ENCODE data around the gene HSD17B8. TPM values are rescaled to one million over a fixed set of nuclear protein-coding genes. Genes with fewer than 3 reads are reported as not detected.

HSD17B8 gene
- total RNA-seq, 1 donor from 2014 or later, result 3.5 TPM

DNA sequence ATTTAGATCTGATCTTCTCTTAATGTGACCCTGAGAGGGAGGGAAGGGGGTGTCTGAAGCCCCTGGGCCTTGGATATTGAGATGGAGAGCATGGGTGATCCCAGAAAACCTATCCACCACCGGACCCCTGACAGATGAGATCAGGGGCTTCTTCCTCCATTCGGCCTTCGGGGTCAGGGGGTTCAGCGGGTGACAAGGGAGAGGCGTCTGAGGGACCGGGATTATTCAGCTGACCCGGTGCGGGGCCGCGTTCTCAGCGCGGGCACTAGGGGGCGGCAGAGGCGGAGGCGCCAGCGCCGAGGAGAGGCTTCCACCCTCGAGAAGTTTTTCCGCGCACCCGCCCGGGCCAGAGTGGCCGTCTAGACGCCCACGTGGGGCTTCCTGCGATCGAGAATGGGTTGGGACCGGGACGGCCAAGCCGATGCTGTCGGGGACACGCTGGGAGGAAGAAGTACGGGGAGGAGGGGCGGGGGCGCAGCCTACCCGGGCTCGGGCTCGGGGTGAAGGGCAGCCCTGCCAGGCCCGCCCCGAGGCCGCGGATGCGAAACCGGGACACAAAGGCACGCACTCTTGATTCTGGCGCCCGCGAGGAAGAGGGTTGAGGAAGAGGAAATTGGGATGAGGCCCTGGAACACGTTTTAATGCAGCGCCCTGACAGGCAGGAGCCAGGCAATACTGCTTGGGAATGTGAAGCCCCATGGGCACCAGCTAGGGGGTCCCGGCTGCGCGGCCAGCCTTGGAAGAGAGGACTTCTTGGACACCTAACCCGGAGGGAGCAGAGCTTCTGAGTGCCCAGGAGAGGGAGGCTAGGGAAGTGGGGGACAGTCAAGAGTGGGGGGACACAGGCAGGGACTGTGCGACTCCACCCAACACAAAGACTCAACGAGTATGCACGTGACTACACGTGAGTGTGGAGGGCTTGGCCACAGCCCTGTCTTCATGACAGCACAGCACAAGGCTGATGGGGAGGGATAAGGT lies 42.8 kb upstream of the HSD17B8 start:
- H3K27me3 Mint-ChIP-seq (ENCODE audit: unreplicated experiment), result peaks cover 3% of the 10 kb centered on the region
- no peaks in the 10 kb centered on the region for H3K36me3 Mint-ChIP-seq (ENCODE audit: unreplicated experiment)
- H3K27ac Mint-ChIP-seq (ENCODE audit: unreplicated experiment), result peak overlapping the region; percentile 69
- peak overlapping the region; percentile 82 for H3K4me3 Mint-ChIP-seq (ENCODE audit: unreplicated experiment)
- H3K4me1 Mint-ChIP-seq (ENCODE audit: unreplicated experiment), result peaks cover 14% of the 10 kb centered on the region
- peak; percentile 95 for DNase-seq (ENCODE audit: extremely low spot score, unreplicated experiment)
- TF ChIP-seq, protein P1, sequence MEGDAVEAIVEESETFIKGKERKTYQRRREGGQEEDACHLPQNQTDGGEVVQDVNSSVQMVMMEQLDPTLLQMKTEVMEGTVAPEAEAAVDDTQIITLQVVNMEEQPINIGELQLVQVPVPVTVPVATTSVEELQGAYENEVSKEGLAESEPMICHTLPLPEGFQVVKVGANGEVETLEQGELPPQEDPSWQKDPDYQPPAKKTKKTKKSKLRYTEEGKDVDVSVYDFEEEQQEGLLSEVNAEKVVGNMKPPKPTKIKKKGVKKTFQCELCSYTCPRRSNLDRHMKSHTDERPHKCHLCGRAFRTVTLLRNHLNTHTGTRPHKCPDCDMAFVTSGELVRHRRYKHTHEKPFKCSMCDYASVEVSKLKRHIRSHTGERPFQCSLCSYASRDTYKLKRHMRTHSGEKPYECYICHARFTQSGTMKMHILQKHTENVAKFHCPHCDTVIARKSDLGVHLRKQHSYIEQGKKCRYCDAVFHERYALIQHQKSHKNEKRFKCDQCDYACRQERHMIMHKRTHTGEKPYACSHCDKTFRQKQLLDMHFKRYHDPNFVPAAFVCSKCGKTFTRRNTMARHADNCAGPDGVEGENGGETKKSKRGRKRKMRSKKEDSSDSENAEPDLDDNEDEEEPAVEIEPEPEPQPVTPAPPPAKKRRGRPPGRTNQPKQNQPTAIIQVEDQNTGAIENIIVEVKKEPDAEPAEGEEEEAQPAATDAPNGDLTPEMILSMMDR (IDR thresholded peaks at IDR 0.05), result peak; percentile 96
- H3K9me3 Mint-ChIP-seq (ENCODE audit: unreplicated experiment), result no peaks in the 10 kb centered on the region

DNA sequence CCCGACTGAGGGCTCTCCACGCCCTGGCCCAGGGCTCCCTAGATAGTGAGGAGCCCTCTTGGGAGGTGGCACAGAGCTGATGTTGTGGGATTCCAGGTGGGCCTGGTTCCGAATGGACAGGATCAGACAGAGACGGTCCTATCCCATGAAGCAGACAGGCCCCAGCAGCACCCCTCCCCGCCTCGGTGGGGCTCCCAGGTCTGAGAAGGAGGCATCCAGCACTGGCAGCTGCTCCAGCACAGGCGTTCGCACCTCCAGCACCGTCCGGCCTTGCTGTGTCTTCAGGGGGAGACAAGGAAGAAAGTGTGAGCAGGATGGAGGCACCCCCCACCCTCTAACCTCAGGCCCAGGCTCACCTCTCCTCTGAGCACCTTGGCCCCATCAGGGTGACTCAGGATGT lies 40.9 kb upstream of the HSD17B8 start:
- TF ChIP-seq, protein P1 (IDR thresholded peaks at IDR 0.05), result no peak
- H3K27ac Mint-ChIP-seq (ENCODE audit: unreplicated experiment), result no peak overlapping the region
- no peak overlapping the region for H3K4me3 Mint-ChIP-seq (ENCODE audit: unreplicated experiment)
- no peaks in the 10 kb centered on the region for H3K9me3 Mint-ChIP-seq (ENCODE audit: unreplicated experiment)
- no peak for DNase-seq (ENCODE audit: extremely low spot score, unreplicated experiment)
- H3K36me3 Mint-ChIP-seq (ENCODE audit: unreplicated experiment), result no peaks in the 10 kb centered on the region
- H3K4me1 Mint-ChIP-seq (ENCODE audit: unreplicated experiment), result peaks cover 14% of the 10 kb centered on the region
- H3K27me3 Mint-ChIP-seq (ENCODE audit: unreplicated experiment), result peaks cover 2% of the 10 kb centered on the region

DNA sequence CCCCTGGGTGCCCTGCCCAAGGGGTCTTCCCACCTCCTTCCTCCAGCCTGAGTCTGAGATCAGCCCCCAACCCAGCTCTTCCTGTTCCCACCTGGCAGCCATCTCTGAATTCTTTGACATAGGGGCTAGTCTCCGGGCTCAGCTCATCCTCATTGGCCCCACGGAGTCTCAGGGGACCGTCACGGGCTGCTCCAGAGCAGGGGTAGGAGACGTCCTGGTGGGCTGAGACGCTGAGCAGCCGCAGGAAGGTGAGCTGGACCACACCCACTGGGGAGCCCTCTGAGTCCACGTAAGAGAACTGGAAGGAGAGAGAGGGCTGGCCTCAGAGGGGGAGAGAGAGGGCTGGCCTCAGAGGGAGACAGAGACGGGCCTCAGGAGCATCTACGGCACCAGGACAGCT lies 40.3 kb upstream of the HSD17B8 start:
- Mint-ChIP-seq H3K27ac (ENCODE audit: unreplicated experiment) (no peak overlapping the region), H3K4me3 (ENCODE audit: unreplicated experiment) (no peak overlapping the region), H3K36me3 (ENCODE audit: unreplicated experiment) (no peaks in the 10 kb centered on the region), H3K27me3 (ENCODE audit: unreplicated experiment) (peaks cover 2% of the 10 kb centered on the region), H3K4me1 (ENCODE audit: unreplicated experiment) (peaks cover 14% of the 10 kb centered on the region), H3K9me3 (ENCODE audit: unreplicated experiment) (no peaks in the 10 kb centered on the region)
- TF ChIP-seq, protein P1 (IDR thresholded peaks at IDR 0.05), result no peak
- DNase-seq (ENCODE audit: extremely low spot score, unreplicated experiment), result no peak

DNA sequence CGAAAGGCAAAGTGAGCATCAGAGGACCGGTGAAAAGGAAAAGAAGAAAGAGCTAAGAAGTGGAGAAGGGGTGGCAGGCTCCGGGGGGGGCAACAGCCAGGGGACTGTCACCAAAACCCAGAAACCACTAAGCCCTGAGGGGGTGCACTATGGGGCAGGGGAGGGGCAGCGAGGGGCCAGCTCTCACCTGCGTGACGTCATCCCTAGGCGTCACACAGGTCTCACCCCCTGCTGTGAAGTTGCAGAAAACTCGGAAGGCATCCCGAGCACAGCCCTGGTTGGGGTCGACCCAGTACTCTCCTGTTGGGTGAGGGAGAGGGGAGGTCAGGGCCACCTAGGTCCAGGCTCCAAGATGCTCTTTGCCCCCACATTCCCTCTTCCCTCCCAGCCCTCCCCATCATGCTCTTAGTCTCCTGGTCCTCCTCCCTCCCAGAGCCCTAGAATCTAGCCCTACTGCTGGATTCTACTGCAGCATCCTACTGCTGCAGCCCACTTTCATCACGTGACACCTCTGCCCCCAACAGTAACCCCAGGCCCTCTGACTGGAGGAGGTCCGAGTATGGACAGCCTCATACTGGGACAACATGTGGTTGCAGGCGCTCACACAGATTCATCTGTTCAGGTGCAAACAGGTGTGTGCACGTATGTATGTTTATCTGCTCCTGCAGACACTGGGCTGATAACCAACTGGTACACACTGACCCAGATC lies 39.6 kb upstream of the HSD17B8 start:
- Mint-ChIP-seq H3K4me3 (ENCODE audit: unreplicated experiment) (no peak overlapping the region), H3K36me3 (ENCODE audit: unreplicated experiment) (no peaks in the 10 kb centered on the region), H3K9me3 (ENCODE audit: unreplicated experiment) (no peaks in the 10 kb centered on the region), H3K27ac (ENCODE audit: unreplicated experiment) (no peak overlapping the region), H3K27me3 (ENCODE audit: unreplicated experiment) (peaks cover 2% of the 10 kb centered on the region), H3K4me1 (ENCODE audit: unreplicated experiment) (peaks cover 14% of the 10 kb centered on the region)
- TF ChIP-seq, protein P1 (IDR thresholded peaks at IDR 0.05), result no peak
- no peak for DNase-seq (ENCODE audit: extremely low spot score, unreplicated experiment)
